ENCODE data around the gene BMP6. TPM values are rescaled to one million over a fixed set of nuclear protein-coding genes. Genes with fewer than 3 reads are reported as not detected.

Gene BMP6
- total and polyA plus RNA-seq, 2 of the 8 experiments (the other 6 are each of a cell fraction or from before 2014, with no cell fraction given) = 2.0 to 2.1 TPM

DNA sequence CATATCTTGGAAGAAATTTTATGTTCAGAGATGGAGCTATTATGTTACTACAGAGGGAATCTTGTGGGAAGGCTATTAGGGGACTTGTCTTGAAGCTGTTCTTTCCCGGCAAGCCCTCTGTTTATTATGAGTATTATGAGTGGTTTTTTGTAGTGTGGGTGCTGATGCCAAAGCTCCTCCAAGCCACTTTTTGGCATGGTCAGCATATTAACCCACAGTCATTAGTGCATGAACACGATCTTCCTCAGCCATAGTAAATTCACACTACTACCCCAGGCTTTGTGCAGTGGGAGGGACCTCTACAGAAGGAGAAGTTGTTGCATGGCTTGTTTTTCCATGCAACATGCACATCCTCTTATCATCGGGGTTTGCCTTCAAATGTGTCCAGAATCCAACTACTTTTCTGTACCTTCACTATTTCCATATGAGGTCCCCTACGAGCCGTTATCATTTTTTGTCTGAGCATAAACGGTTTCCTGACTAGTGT is 6.5 kb upstream of the BMP6 start:
- WGBS, 2 experiments (ENCODE audit: extremely low coverage in 1 of 2, insufficient coverage in 1 of 2, insufficient read length in 1 of 2, insufficient replicate concordance in 2 of 2, low coverage in 1 of 2, low lambda C conversion rate in 2 of 2, missing lambda C conversion rate in 1 of 2) = 86% methylated on average over 6 of the region's 6 CpGs; no CpG with 5 or more reads in 1 of the 2 experiments
- peaks cover 11 to 14% (median 12%) of the 10 kb centered on the region in 4 experiments for H3K27me3 ChIP-seq (replicated peaks in 1 of 4; ENCODE audit: control insufficient read depth in 3 of 4, extremely low read depth in 1 of 4, insufficient read depth in 3 of 4, low read length in 3 of 4)
- no peak overlapping the region for H2BK15ac ChIP-seq (ENCODE audit: low read length)
- no peak overlapping the region for H3K56ac ChIP-seq (replicated peaks; ENCODE audit: insufficient read length, low read depth, low read length)
- H3K9me3 ChIP-seq (ENCODE audit: insufficient read depth in 2 of 2, low read depth in 1 of 2, low read length in 1 of 2) = no peaks in the 10 kb centered on the region
- H4K91ac ChIP-seq (replicated peaks; ENCODE audit: insufficient read length, low read length) = no peak overlapping the region
- TF ChIP-seq RFX5 (IDR thresholded peaks at IDR 0.05; ENCODE audit: borderline replicate concordance, low read depth, low read length) = no peak
- TF ChIP-seq POLR2AphosphoS5 (IDR thresholded peaks at IDR 0.05; ENCODE audit: low read depth, low read length) = no peak
- no peak for TF ChIP-seq PHF8 (conservative IDR thresholded peaks at IDR 0.05; ENCODE audit: low read depth, low read length)
- TF ChIP-seq USF2 (IDR thresholded peaks at IDR 0.05; ENCODE audit: low read length) = no peak
- TF ChIP-seq NANOG (IDR thresholded peaks at IDR 0.05; ENCODE audit: insufficient read depth, low read depth, low read length, poor library complexity, severe bottlenecking) = no peak
- no peak for TF ChIP-seq CEBPB (IDR thresholded peaks at IDR 0.05; ENCODE audit: low read depth, low read length)
- no peak for TF ChIP-seq CREB1 (IDR thresholded peaks at IDR 0.05)
- no peak for TF ChIP-seq CBX5 (IDR thresholded peaks at IDR 0.05; ENCODE audit: low read depth, low read length)
- no peak for TF ChIP-seq HDAC2 (IDR thresholded peaks at IDR 0.05; ENCODE audit: borderline replicate concordance in 1 of 2, low read depth in 2 of 2, low read length in 2 of 2)
- TF ChIP-seq JUND (IDR thresholded peaks at IDR 0.05; ENCODE audit: low read length) = no peak
- H2BK12ac ChIP-seq (ENCODE audit: low read depth, low read length) = no peak overlapping the region
- H3K4me2 ChIP-seq (ENCODE audit: insufficient read depth in 1 of 2, low read depth in 2 of 2, low read length in 2 of 2) = no peak overlapping the region
- no peaks in the 10 kb centered on the region for H3K79me1 ChIP-seq (ENCODE audit: low read depth, low read length)
- no peak overlapping the region for H3K18ac ChIP-seq (ENCODE audit: extremely low read depth, low read length)
- DNase-seq (ENCODE audit: low read depth in 1 of 2, low spot score in 2 of 2) (no peak), FAIRE-seq (no peak)
- ChIA-PET POLR2A (ENCODE audit: partially characterized antibody) (no interaction called here), CTCF (ENCODE audit: partially characterized antibody) (interaction anchor here (0.6 to 1.6 kb wide), 4 partner anchors 8 to 506 kb away, joined by 3 read pairs; no protein-coding TSS in a partner anchor)
- no peaks in the 10 kb centered on the region for H3K23me2 ChIP-seq (ENCODE audit: low read depth, low read length)
- H3K4me3 ChIP-seq (ENCODE audit: extremely low read depth in 1 of 4, insufficient read depth in 2 of 4, low read depth in 3 of 4, low read length in 4 of 4) = no peak overlapping the region
- H2AK5ac ChIP-seq (ENCODE audit: low read depth, low read length) = no peak overlapping the region
- no peak overlapping the region for H3K4ac ChIP-seq (replicated peaks; ENCODE audit: insufficient read length, low read depth, low read length)
- no peak overlapping the region for H3K14ac ChIP-seq (ENCODE audit: insufficient read length)
- no peak overlapping the region for H2BK5ac ChIP-seq (ENCODE audit: low read depth, low read length)
- H3K23ac ChIP-seq (ENCODE audit: insufficient read length) = no peak overlapping the region
- no peak overlapping the region for H4K5ac ChIP-seq (ENCODE audit: insufficient read length, low read depth, low read length)
- H3K36me3 ChIP-seq (ENCODE audit: control insufficient read depth in 2 of 4, insufficient read depth in 4 of 4, low read length in 3 of 4) = no peaks in the 10 kb centered on the region
- H2BK20ac ChIP-seq (ENCODE audit: low read length) = no peak overlapping the region
- H4K20me1 ChIP-seq (replicated peaks in 1 of 2; ENCODE audit: control insufficient read depth in 1 of 2, insufficient read depth in 2 of 2, low read length in 2 of 2) = no peaks in the 10 kb centered on the region
- H3K9ac ChIP-seq (replicated peaks in 1 of 4; ENCODE audit: extremely low read depth in 1 of 4, low read depth in 3 of 4, low read length in 3 of 4) = no peak overlapping the region
- no peak overlapping the region for H3K27ac ChIP-seq (ENCODE audit: low read depth, low read length)
- H3K79me2 ChIP-seq (ENCODE audit: control insufficient read depth in 1 of 2, insufficient read depth in 2 of 2, low read length in 2 of 2) = no peaks in the 10 kb centered on the region
- peaks cover 0 to 3% (median 0%) of the 10 kb centered on the region in 4 experiments; a peak in 1 of 7 replicates for H3K4me1 ChIP-seq (replicated peaks in 1 of 4; ENCODE audit: control insufficient read depth in 3 of 4, insufficient read depth in 4 of 4, low read length in 3 of 4)
- H2AFZ ChIP-seq (ENCODE audit: low read length) = no peak overlapping the region
- H4K8ac ChIP-seq (ENCODE audit: extremely low read depth, insufficient read depth, low read length) = no peak overlapping the region
- H2BK120ac ChIP-seq (replicated peaks; ENCODE audit: low read depth, low read length) = no peak overlapping the region

Measured in H1 (cell line).